HG02571 (cell line): ENCODE measurements around the gene PROSER3.
A peak's percentile ranks its signal among the peaks of the same experiment; 100 is the strongest.

Source experiments
- ATAC-seq: cut with Tn5 transposase; IDR thresholded peaks from one replicate; pipeline ENCODE4 v1.9.1; 2021; ENCODE audit warnings: mild to moderate bottlenecking, moderate library complexity; ENCODE audit not compliant: unreplicated experiment

PROSER3 gene

GRCh38 chr19:35775298-35776101 lies 17.5 kb downstream of the PROSER3 start, which contains the start of gene ARHGAP33:
Gene ARHGAP33 (plus strand): TSS chr19:35775564. CDS start chr19:35775659, 95 bp downstream.
- ATAC-seq: peak; percentile 87

GRCh38 chr19:35776102-35776788 lies 18.3 kb downstream of the PROSER3 start:
- ATAC-seq: no peak

GRCh38 chr19:35777086-35777841 lies 19.3 kb downstream of the PROSER3 start:
- ATAC-seq: no peak

- no peak for ATAC-seq
Observed at GRCh38 chr19:35777961-35778360, 20.0 kb downstream of the PROSER3 start.

GRCh38 chr19:35779033-35779432 lies 21.1 kb downstream of the PROSER3 start:
- no peak for ATAC-seq

- no peak for ATAC-seq
Observed at GRCh38 chr19:35780058-35780457, 22.1 kb downstream of the PROSER3 start.

- no peak for ATAC-seq
Observed at GRCh38 chr19:35780717-35781116, 22.7 kb downstream of the PROSER3 start.

GRCh38 chr19:35781650-35782049 lies 23.7 kb downstream of the PROSER3 start:
- no peak for ATAC-seq

- no peak for ATAC-seq
Observed at GRCh38 chr19:35782589-35782988, 24.6 kb downstream of the PROSER3 start.

GRCh38 chr19:35783469-35784434 lies 25.8 kb downstream of the PROSER3 start:
- no peak for ATAC-seq

- ATAC-seq: no peak
Observed at GRCh38 chr19:35784503-35785338, 26.7 kb downstream of the PROSER3 start.

GRCh38 chr19:35785339-35785627 lies 27.3 kb downstream of the PROSER3 start:
- no peak for ATAC-seq

- no peak for ATAC-seq
Observed at GRCh38 chr19:35786299-35787160, 28.6 kb downstream of the PROSER3 start.

GRCh38 chr19:35787227-35787799 lies 29.3 kb downstream of the PROSER3 start:
- ATAC-seq: no peak

- no peak for ATAC-seq
Observed at GRCh38 chr19:35788205-35788960, 30.4 kb downstream of the PROSER3 start.

- no peak for ATAC-seq
Observed at GRCh38 chr19:35789195-35789977, 31.4 kb downstream of the PROSER3 start.
